Glutamatergic neuron (in vitro differentiated cells): Measurements from ENCODE around the gene CRB1. TPM values are rescaled to one million over a fixed set of nuclear protein-coding genes. Genes with fewer than 3 reads are reported as not detected.

Experiments used
- DNase-seq: peaks from one replicate; pipeline ENCODE4 v3.0.0; 2022
- H3K27ac Mint-ChIP-seq: one replicate; pipeline ENCODE4 v1.8.0; 2020; ENCODE audit warnings: mild to moderate bottlenecking, mixed read lengths, inconsistent platforms; ENCODE audit not compliant: unreplicated experiment
- H3K27me3 Mint-ChIP-seq: one replicate; pipeline ENCODE4 v1.8.0; 2020; ENCODE audit warnings: mild to moderate bottlenecking, moderate library complexity, mixed read lengths, inconsistent platforms; ENCODE audit not compliant: unreplicated experiment
- H3K36me3 Mint-ChIP-seq: one replicate; pipeline ENCODE4 v1.8.0; 2020; ENCODE audit warnings: mild to moderate bottlenecking, mixed read lengths, inconsistent platforms; ENCODE audit not compliant: unreplicated experiment
- H3K4me1 Mint-ChIP-seq: one replicate; pipeline ENCODE4 v1.8.0; 2020; ENCODE audit warnings: mild to moderate bottlenecking, low read depth, mixed read lengths, inconsistent platforms; ENCODE audit not compliant: unreplicated experiment
- H3K4me3 Mint-ChIP-seq: one replicate; pipeline ENCODE4 v1.8.0; 2020; ENCODE audit warnings: mild to moderate bottlenecking, mixed read lengths, inconsistent platforms; ENCODE audit not compliant: unreplicated experiment
- H3K9me3 Mint-ChIP-seq: one replicate; pipeline ENCODE4 v1.8.0; 2020; ENCODE audit warnings: mild to moderate bottlenecking, moderate library complexity, mixed read lengths, inconsistent platforms; ENCODE audit not compliant: unreplicated experiment
- CTCF ChIP-seq: fragments of 200-600 bp; sonication (generic); IDR thresholded peaks from one replicate; pipeline ENCODE4 v1.5.0; 2021; ENCODE audit not compliant: partially characterized antibody, unreplicated experiment
- total RNA-seq: library from RNA; stranded (reverse); fragmentation: NEBNext Ultra II Directional; extraction: Animal tissue kit (Norgen Biotek cat#: 25700); gene quantifications from one replicate; pipeline ENCODE4 v1.2.1, GENCODE V29; 2021; ENCODE audit not compliant: unreplicated experiment

Gene CRB1
- total RNA-seq, 1 donor from 2014 or later = 7.3 TPM

GRCh38 chr1:197272791-197273190, 4.7 kb downstream of the CRB1 start:
- no peaks in the 10 kb centered on the region for H3K27me3 Mint-ChIP-seq
- no peaks in the 10 kb centered on the region for H3K9me3 Mint-ChIP-seq
- DNase-seq = no peak
- H3K36me3 Mint-ChIP-seq = no peaks in the 10 kb centered on the region
- H3K27ac Mint-ChIP-seq = no peak overlapping the region
- H3K4me3 Mint-ChIP-seq = no peak overlapping the region
- no peak for TF ChIP-seq CTCF
- peaks cover 11% of the 10 kb centered on the region for H3K4me1 Mint-ChIP-seq

- no peak for DNase-seq
- no peak overlapping the region for H3K4me3 Mint-ChIP-seq
- no peak overlapping the region for H3K27ac Mint-ChIP-seq
- H3K9me3 Mint-ChIP-seq = peaks cover 1% of the 10 kb centered on the region
- H3K27me3 Mint-ChIP-seq = no peaks in the 10 kb centered on the region
- H3K36me3 Mint-ChIP-seq = no peaks in the 10 kb centered on the region
- no peaks in the 10 kb centered on the region for H3K4me1 Mint-ChIP-seq
- no peak for TF ChIP-seq CTCF
These were observed 9.1 kb downstream of the CRB1 start for GRCh38 chr1:197277166-197277565.

- Mint-ChIP-seq H3K4me1 (no peaks in the 10 kb centered on the region), H3K27ac (no peak overlapping the region), H3K4me3 (no peak overlapping the region), H3K27me3 (no peaks in the 10 kb centered on the region), H3K9me3 (peaks cover 1% of the 10 kb centered on the region), H3K36me3 (no peaks in the 10 kb centered on the region)
- no peak for TF ChIP-seq CTCF
- DNase-seq = no peak
These were observed 16.3 kb downstream of the CRB1 start for GRCh38 chr1:197284325-197284724.

GRCh38 chr1:197284966-197285365, 16.9 kb downstream of the CRB1 start:
- no peak overlapping the region for H3K27ac Mint-ChIP-seq
- H3K27me3 Mint-ChIP-seq = no peaks in the 10 kb centered on the region
- H3K36me3 Mint-ChIP-seq = no peaks in the 10 kb centered on the region
- no peaks in the 10 kb centered on the region for H3K4me1 Mint-ChIP-seq
- TF ChIP-seq CTCF = no peak
- H3K9me3 Mint-ChIP-seq = peaks cover 1% of the 10 kb centered on the region
- no peak for DNase-seq
- no peak overlapping the region for H3K4me3 Mint-ChIP-seq

GRCh38 chr1:197285526-197286205, 17.6 kb downstream of the CRB1 start:
- Mint-ChIP-seq H3K36me3 (no peaks in the 10 kb centered on the region), H3K4me3 (no peak overlapping the region), H3K27me3 (no peaks in the 10 kb centered on the region), H3K4me1 (no peaks in the 10 kb centered on the region), H3K9me3 (peaks cover 1% of the 10 kb centered on the region), H3K27ac (no peak overlapping the region)
- no peak for TF ChIP-seq CTCF
- DNase-seq = no peak
